ENCODE results near the gene ZNF516.

ZNF516 gene

DNA sequence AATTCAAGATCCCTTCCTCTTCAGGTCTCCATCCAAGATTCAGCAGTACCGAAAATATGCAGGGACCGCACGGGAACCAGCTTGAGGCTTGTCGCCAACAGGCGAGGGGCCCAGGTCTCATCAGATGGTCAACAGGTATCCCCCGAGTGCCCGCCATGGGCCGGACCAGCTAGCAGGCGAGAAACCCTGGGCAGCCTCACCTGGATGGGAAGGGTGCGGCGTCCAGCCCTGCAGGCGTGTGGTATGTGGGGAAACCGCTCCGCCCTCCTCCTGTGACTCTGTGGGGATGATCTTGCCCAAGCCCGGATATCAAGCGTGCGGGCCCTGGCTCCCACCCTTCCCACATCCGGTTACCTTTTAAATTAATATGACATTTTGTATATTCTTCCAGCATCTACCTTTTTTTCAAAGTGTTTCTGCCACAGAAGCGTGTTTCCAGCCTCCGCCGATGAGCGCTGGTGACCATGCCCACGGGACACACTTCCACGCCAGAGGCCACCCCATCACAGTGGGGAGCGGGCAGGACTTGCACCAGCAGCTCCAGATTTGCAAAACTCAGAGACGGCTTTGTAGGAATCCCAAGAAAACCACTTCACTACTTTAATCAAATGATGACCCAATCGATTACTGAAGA is 33.2 kb downstream of the ZNF516 start:
- Histone ChIP-seq H3K4me3 (no peak overlapping the region), H3K27ac (no peak overlapping the region)

DNA sequence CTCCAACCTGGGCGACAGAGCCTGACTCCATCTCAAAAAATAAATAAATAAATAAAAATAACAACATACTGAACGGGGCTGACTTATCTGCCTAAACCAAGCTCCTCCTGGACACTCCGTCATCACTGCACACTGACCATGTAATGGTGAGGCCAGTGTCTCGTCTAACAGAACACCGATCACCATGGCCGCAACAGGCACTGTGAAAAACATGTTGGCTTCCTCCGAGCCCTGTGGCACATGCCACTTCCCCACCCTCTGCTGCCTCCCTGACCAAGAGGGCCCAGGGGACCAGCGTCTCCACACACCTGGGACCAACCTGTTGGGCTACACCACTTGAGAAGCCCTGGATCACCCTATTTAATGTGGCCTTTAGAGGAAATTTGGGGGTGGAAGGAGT is 33.9 kb downstream of the ZNF516 start:
- Histone ChIP-seq H3K27ac (peak overlapping the region in 1 of 21 experiments; percentile 36), H3K4me3 (no peak overlapping the region)

DNA sequence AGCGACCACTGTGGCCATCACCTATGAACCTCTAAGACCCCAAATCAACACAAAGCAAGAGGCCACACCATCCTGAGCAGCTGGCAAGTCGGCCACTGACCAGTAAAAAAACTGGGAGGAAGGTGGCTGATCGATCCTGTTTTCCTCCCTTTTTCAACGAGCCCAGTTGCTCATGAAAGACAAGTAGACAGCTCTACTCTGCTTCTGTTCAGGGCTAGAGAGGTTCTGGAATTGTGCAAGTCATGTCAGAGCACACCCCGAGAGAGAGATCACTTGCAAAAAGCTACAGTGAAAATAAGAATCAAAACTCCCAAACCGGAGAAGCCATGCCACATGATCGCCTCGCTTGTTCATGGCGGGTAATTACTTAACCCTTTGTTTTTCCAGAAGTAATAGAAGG is 34.6 kb downstream of the ZNF516 start:
- Histone ChIP-seq H3K4me3 (no peak overlapping the region), H3K27ac (peak overlapping the region in 4 of 21 experiments; percentile 1 to 47 (median 26))

DNA sequence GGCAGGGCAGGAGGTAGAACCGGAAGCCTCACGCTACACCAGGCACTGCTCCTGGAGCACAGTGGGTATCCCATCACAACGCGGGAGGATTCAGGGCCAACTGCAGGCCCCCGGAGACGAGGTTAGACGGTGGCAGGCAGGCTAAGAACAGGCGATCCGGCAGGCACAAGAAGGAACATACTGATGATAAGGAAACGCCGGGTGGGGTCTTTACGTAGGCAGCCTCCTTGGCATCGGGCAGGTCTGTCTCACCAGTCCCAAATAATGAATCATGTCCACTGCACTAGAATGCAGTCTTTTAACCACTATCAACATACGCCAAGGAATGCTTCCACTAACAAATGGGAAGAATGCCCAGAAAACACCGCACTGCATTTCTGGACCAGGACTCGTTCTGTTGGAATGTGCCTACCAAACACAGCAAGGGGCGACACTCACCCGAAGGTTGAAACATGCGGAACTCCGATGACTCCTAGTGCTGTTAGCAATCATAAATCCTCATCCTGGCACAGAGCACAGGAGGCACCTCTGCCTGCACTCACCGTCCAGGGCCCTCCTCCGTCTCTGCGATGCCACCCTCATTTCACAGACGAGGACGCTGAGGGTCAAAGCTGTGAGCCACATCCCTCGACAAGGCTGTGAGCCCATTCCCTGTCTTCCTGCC is 35.2 kb downstream of the ZNF516 start:
- no peak overlapping the region for H3K4me3 ChIP-seq
- H3K27ac ChIP-seq, result peak overlapping the region in 8 of 21 experiments; percentile 10 to 72 (median 50)

DNA sequence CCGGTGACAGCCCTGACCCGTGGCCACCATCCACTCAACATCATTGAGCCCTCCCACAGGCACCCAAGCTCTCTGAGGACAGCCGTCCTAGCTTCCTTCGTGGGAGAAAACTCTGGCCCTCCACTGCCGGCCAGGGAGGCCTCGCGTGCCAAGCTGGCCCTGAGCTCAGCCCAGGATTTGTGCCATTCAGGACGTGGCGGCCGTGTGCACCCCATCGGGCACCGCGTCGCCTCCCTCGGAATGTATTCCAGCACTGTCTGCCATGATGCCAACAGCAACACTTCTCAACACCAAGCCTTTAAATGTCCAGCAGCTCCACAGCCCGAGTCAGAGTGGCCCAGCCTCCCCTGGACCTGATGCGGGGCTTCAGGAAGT is 35.7 kb downstream of the ZNF516 start:
- Histone ChIP-seq H3K27ac (peak overlapping the region in 7 of 21 experiments; percentile 10 to 72 (median 52)), H3K4me3 (no peak overlapping the region)

DNA sequence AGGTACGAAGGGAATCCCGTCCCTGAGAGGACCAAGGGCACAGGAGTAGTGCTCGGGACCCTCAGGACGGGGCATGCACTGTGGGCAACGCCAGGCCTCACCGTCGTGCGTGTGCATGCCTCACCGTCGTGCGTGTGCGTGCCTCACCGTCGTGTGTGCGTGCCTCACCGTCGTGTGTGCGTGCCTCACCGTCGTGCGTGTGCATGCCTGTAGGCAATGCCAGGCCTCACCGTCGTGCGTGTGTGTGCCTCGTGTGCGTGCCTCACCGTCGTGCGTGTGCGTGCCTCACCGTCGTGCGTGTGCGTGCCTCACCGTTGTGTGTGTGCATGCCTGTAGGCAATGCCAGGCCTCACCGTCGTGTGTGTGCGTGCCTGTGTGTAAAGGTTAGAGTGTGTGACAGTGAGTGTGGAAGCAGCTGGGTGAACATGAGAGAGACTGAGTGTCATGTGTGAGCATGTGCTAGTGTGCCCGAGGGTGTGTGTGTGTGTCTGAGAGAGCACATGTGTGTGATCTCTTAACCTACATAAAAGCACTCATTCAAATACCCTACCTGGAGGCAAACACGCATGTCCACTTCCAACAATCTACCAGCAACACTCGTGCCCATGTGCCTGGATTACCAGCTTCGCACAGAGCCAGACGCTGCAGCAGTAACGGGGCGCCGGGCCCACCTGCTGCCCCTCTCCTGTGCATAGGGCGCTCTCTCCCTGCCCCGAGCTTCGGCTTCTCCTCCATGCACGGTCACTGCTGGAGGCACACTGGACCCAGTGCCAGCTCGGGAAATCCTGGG is 36.3 kb downstream of the ZNF516 start:
- H3K27ac ChIP-seq, result peak overlapping the region in 3 of 21 experiments; percentile 53 to 72 (median 65)
- no peak overlapping the region for H3K4me3 ChIP-seq

DNA sequence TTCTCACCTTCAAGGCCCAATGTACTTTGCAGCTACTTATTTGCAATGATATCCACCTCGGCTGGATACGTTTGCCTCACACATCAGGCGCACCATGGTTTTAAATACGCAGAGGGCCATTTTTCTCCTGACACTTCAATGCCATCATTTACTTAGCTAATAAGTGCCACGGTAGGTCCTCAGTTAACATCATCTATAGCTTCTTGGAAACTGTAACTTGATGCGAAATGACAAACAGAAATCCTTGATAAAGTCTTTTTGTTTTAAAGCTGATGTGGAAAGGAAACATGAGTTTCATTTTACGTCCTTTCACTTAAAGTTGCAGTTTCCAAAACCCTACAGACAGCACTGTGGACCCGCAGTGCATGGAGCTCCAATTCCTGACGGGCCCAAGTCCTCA is 37.1 kb downstream of the ZNF516 start:
- Histone ChIP-seq H3K4me3 (no peak overlapping the region), H3K27ac (no peak overlapping the region)

DNA sequence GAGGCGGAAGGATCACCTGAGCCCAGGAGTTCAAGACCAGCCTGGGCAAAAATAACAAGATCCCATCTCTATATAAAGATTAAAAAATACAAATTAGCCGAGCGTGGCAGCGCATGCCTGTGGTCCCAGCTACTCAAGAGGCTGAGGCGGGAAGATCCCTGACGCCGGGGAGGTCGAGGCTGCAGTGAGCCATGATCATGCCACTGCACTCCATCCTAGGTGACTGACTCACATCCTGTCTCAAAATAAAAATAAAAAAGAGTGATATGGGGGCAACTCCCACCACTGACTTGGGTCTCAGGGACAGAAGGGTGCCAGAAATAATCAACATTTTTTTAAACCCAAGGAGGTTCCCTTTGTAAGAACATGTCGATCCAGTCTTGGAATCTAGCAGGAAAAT is 37.6 kb downstream of the ZNF516 start:
- Histone ChIP-seq H3K4me3 (no peak overlapping the region), H3K27ac (no peak overlapping the region)

DNA sequence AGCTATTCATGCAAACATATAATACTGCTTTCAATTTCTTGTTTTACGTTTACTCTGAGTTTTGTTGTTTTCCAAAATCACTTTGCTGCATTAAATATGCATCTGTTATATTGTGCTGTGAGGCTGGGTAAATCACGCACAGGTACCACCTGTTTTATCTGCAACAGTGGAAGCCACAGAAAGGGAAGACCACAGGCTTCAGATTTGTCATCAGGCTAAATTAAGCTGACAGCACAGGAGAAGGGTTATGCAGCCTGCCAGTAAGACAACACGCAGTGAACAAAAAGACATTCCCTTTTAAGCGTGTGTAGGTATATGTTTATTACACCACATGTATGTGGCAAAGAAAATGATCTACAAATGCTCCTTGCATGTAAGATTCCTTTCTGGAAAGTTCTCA is 38.2 kb downstream of the ZNF516 start:
- H3K27ac ChIP-seq, result no peak overlapping the region

DNA sequence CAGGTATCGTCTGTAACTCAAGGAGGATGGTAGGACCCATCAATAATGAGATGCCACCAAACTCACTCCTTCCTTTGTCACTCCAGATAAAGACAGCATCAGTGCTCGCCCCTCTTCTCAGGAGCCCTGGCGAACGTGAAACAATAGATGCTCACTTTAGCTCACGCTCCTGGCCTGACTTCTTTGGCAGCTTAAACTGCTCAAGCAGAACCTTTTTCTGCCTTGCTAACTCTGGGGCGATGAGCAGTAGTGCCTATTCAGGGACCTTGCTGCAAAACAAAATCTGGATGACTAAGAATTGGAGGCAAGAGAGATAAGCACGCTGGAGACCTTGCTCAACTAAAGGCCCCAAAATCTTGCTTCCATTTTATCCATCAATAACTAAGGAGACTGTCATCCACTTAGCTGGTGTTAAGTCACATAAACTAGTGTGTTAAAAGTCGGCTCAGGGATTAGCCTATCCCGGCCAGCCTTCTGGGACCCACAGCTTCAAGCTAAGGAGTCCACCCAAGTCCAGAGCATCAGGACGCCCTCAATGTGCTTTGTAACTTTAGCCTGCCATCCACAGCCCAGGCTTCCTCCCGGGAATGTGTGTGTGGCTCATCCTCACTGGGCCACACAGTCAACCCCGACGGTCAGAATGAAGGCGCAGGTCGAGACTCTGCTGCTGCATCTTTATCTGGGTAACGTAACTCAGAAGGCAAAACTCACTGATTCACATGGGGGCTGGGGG is 38.9 kb downstream of the ZNF516 start:
- no peak overlapping the region for H3K27ac ChIP-seq
- H3K4me3 ChIP-seq, result no peak overlapping the region

More for the DNA sequence above, 38.2 kb downstream of the ZNF516 start:
- H3K4me3 ChIP-seq, result no peak overlapping the region

DNA sequence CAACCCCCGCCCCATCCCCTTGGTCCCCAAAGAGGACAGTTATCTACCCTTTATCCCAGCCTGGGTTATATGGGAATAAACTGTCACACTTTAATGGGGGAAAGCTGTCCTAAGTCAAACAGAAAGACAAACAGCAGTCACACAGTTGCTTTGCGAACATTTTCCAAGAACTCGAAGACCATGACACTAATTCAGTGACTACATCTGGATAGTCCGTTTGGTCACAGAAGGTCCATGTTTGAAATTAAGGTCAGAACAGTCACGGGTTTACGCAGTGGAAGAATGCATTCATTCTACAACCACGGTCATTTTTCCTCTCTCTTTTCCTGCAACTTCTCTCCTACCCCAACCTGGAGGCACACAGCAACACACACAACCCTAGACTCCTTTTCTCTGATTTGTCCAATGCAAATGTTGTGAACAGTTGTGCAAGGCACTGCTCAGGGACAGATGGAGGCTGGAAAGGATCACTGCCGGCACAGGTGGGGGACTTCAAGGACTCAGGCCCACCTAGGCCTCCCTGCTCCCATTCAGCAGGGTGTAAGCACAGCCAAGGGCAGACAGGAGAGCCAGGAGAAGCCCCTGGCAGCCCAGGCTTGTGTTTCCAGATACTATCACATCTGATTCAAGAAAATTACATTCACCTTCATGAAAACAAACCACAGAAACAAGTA is 39.9 kb downstream of the ZNF516 start:
- Histone ChIP-seq H3K27ac (no peak overlapping the region), H3K4me3 (no peak overlapping the region)

DNA sequence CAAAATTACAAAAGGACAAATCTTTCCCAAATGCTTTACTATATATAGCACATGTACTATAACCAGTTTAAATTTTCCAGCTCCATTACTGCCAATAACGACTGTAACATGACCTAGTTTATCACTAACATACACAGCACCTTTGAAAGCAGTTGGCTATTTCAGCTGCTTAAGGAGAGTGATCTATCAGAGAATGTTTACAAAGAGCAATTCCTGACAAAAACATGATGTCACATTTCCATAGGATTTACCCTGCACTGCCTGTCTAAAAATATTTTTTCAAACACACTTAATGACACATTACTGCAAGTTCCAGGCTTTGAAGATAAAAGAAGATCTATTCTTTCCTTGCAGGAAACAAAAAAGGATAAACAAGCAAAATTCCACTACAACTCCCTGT is 40.6 kb downstream of the ZNF516 start:
- H3K27ac ChIP-seq, result no peak overlapping the region

DNA sequence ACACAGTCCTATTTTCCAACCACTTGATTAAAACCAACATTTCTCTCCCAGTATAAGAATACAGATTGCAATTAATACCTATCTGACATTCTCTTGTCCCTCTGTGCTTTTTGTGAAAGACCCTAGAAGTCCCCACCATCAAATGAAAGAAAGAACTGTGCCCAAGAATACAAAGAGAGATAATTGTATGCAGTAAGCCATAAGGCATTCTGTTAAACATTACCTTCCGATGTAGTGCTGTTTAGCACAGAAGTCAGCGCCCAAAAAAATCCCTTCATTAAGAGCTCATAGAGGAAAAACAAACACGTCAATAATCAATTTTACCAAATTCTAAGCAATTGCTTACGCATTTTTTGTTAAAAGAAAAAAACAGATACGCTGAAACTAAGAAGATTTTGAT is 41.1 kb downstream of the ZNF516 start:
- Histone ChIP-seq H3K27ac (no peak overlapping the region), H3K4me3 (no peak overlapping the region)

More for the DNA sequence above, 40.6 kb downstream of the ZNF516 start:
- no peak overlapping the region for H3K4me3 ChIP-seq

DNA sequence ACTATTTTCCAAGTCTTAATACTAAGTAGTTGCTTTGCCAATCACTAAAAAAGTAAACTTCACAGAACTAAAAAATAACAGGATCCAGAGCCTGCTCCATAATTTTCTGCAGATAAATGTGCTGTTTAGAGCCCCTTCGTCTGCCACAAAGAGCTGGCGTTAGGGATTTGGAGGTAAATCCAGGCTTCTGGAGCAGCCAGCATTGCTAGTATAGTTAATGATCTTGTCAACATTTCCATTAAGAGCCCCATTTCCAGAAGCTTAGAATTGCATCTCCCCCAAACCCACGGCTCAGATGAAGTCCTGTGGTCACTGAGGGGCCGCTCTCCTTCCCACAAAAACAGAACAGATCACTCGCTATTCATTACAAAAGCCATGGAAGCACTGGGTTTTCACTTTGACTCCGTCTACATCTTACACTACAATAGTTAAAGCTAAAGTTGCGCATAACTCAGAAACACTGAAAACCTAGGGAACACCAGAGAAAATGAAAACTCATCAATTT is 41.9 kb downstream of the ZNF516 start:
- no peak overlapping the region for H3K4me3 ChIP-seq
- H3K27ac ChIP-seq, result no peak overlapping the region

DNA sequence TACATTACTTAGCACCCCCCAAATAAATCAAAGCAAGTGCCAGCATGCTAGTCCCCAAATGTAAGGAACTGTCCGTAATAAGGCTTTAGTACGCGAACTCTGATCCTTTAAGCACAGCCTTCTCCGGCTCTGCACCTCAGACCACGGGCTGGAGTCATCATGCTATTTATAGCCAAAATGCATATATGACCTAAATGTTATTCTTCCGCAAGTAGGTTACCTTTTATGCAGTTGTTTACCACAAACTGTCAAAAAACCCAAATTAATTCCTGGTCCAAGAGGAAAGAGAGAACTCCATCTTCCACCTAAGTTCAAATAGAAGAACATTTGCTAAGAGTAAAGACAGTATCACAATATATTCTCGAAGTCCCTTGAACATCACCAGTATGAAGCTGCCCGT is 42.7 kb downstream of the ZNF516 start:
- H3K4me3 ChIP-seq, result no peak overlapping the region

DNA sequence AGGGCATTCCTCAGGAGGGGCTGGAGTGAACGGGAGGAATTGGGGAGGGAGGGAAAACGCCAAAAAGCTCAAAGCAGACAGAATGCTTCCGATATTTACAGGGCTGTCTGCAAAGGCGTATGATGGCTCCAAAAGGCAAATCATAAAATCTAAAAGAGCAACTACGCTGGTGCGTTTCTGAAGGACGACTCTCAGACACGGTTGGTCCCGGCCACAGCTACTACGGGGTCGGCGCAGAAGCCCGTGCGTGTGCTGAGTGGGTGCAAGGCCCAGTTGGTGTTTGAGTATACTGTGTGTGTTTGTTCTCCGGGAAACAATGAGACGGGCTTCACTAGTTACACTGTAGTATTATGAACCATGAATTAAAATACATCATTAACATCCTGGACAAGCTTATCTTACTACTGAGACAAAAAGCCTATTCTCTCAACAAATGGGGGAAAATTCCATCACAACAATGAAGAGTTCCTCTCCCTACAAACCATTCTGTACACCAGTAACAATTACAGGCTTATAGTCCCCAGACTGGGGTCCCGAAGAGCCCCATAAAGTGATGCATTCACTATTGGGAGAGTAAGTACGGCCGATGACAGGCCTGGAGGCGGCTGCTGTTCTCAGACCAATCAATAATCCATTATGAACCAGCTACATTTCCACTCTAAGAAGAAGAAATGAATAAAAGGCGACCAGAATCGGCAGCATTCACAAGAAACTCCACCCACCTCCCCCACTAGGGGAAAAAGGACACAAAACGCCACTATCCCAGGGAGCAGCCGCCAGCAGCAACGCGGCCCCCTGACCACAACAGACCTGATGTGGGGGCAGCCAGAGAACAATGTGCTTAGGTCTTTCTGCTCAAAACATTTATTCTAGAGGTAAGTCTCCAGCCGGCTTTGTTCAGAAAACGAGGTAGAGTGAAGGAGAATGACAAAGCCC is 43.4 kb downstream of the ZNF516 start:
- Histone ChIP-seq H3K4me3 (peak overlapping the region; percentile 15 to 51 (median 36)), H3K27ac (peak overlapping the region; percentile 13 to 88 (median 78))

More for the DNA sequence above, 42.7 kb downstream of the ZNF516 start:
- peak overlapping the region in 5 of 21 experiments; percentile 74 to 85 (median 82) for H3K27ac ChIP-seq

DNA sequence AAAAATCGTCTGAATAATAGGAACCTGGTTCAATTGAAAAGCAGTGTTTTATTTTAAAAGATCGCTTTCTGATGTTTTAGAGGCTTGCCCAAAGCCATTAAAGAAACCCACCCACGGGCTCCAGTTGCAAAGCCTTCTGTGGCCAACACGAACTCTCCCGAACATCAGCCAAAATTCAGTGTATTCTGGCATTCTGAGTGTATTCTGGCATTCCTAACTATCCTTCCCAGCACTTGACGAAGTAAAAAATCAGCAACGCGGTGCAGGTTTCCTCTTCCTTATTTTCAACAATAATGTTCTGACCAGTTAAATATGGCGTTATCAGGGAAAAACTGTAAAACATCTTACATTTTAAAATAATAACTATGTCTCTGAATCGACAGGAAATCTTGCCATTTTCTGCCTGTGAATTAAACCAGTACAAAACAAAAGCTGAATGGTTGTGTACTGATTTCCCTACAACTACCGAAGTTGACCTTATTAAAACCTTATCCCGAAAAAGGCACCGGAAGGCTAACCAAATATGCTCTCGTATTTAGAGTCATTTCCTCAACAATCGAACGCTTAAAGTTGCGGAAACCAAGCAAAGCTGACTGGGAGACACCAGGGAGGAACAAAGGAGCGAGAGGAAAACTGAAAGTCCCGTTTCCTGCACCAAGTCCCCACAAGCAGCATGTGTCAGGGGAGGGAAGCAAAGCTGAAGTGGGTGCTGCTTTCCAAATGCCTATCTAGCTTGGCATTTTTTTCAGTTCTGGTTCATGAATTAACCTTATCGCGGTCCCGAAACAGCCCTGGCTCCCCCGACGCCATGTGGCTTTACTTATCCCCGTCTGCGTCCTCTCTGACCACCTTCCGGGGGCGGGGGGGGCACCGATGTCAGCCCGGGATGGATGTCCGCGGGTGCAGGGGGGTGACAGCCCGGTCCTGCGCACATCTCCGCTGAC is 44.3 kb downstream of the ZNF516 start:
- H3K27ac ChIP-seq, result peak overlapping the region; percentile 13 to 88 (median 78)
- H3K4me3 ChIP-seq, result peak overlapping the region; percentile 15 to 51 (median 36)

Measured in skin epidermis (tissue), 12 donors.